Measurements from ENCODE around the gene NRIP1.

The NRIP1 gene

GRCh38 chr21:15006594-15007230 is 58.1 kb downstream of the NRIP1 start:
- DNase-seq (ENCODE audit: low read depth in 3 of 3) = no peak

GRCh38 chr21:15005391-15005790 is 59.4 kb downstream of the NRIP1 start:
- DNase-seq (ENCODE audit: low read depth in 3 of 3) = no peak

GRCh38 chr21:15004721-15005370 is 60.0 kb downstream of the NRIP1 start:
- DNase-seq (ENCODE audit: low read depth in 3 of 3) = no peak

GRCh38 chr21:15003463-15004135 is 61.2 kb downstream of the NRIP1 start:
- DNase-seq (ENCODE audit: low read depth in 3 of 3) = no peak

GRCh38 chr21:15001857-15002606 is 62.8 kb downstream of the NRIP1 start:
- no peak for DNase-seq (ENCODE audit: low read depth in 3 of 3)

- DNase-seq (ENCODE audit: low read depth in 3 of 3) = no peak
These were observed 63.7 kb downstream of the NRIP1 start for GRCh38 chr21:15001113-15001512.

- DNase-seq (ENCODE audit: low read depth in 3 of 3) = no peak
These were observed 64.7 kb downstream of the NRIP1 start for GRCh38 chr21:15000081-15000480.

- DNase-seq (ENCODE audit: low read depth in 3 of 3) = no peak
These were observed 66.0 kb downstream of the NRIP1 start for GRCh38 chr21:14998784-14999183.

- no peak for DNase-seq (ENCODE audit: low read depth in 3 of 3)
These were observed 66.5 kb downstream of the NRIP1 start for GRCh38 chr21:14998336-14998735.

GRCh38 chr21:14995695-14996490 is 68.9 kb downstream of the NRIP1 start:
- DNase-seq (ENCODE audit: low read depth in 3 of 3) = no peak

GRCh38 chr21:14995226-14995625 is 69.6 kb downstream of the NRIP1 start:
- DNase-seq (ENCODE audit: low read depth in 3 of 3) = no peak

GRCh38 chr21:14993115-14993514 is 71.7 kb downstream of the NRIP1 start:
- no peak for DNase-seq (ENCODE audit: low read depth in 3 of 3)

GRCh38 chr21:14991957-14992356 is 72.8 kb downstream of the NRIP1 start:
- DNase-seq (ENCODE audit: low read depth in 3 of 3) = no peak

- DNase-seq (ENCODE audit: low read depth in 3 of 3) = no peak
These were observed 75.4 kb downstream of the NRIP1 start for GRCh38 chr21:14989359-14989758.

GRCh38 chr21:14988760-14989159 is 76.0 kb downstream of the NRIP1 start:
- no peak for DNase-seq (ENCODE audit: low read depth in 3 of 3)

GRCh38 chr21:14987370-14988170 is 77.2 kb downstream of the NRIP1 start:
- no peak for DNase-seq (ENCODE audit: low read depth in 3 of 3)

- DNase-seq (ENCODE audit: low read depth in 3 of 3) = no peak
These were observed 79.5 kb downstream of the NRIP1 start for GRCh38 chr21:14985306-14985705.

- no peak for DNase-seq (ENCODE audit: low read depth in 3 of 3)
These were observed 82.5 kb downstream of the NRIP1 start for GRCh38 chr21:14982336-14982735.

GRCh38 chr21:14981246-14981645 is 83.6 kb downstream of the NRIP1 start:
- DNase-seq (ENCODE audit: low read depth in 3 of 3) = no peak

- DNase-seq (ENCODE audit: low read depth in 3 of 3) = no peak
These were observed 85.5 kb downstream of the NRIP1 start for GRCh38 chr21:14979264-14979663.

- DNase-seq (ENCODE audit: low read depth in 3 of 3) = no peak
These were observed 87.0 kb downstream of the NRIP1 start for GRCh38 chr21:14977814-14978213.
